HepG2 (cell line): ENCODE data around the gene CHSY3. TPM values are rescaled to one million over a fixed set of nuclear protein-coding genes. Genes with fewer than 3 reads are reported as not detected.

Experiments
- ATAC-seq: fragments of 200-7000 bp; cut with Tn5 transposase; 3 replicates; pipeline ENCODE4 v1.9.1; 2020; ENCODE audit warnings: mild to moderate bottlenecking, moderate library complexity
- BruUV-seq: library from RNA; stranded (reverse); fragments of 400-500 nt; replicated peaks from 2 replicates; lab custom pipeline; 2021; lab: Mats Ljungman, UMichigan
- CTCF ChIA-PET: fragments of 300-600 bp; formaldehyde crosslinking; extraction: SDS; loops from one replicate; lab custom pipeline; 2021; ENCODE audit warnings: low total read pairs, inconsistent platforms, low intra/inter-chr PET ratio; lab: Yijun Ruan, JAX
- POLR2A ChIA-PET: fragments of 350-600 bp; sonication (Branson Sonifier 250); formaldehyde crosslinking; loops from one replicate; lab custom pipeline; 2020; ENCODE audit warnings: antibody characterized with exemption, inconsistent platforms; lab: Yijun Ruan, JAX
- DNase-seq: peaks from one replicate; pipeline ENCODE4 v3.0.0-alpha.2; 2015; ENCODE audit warnings: low spot score
- FAIRE-seq: peaks from 3 replicates; lab custom pipeline; 2011; peaks lifted over from hg19 to GRCh38; lab: Jason Lieb, UNC
- H2AFZ ChIP-seq: one replicate; pipeline ENCODE4 v1.6.1; 2011; ENCODE audit warnings: low read length, inconsistent platforms
- H3K27ac ChIP-seq: fragments of 300-600 bp; 3 replicates; pipeline ENCODE4 v1.8.0; 2011; ENCODE audit warnings: mixed run types, mild to moderate bottlenecking, mixed read lengths, low read length, inconsistent platforms; ENCODE audit not compliant: insufficient read depth; ENCODE audit errors: extremely low read length
- H3K27me3 ChIP-seq, 2 experiments: fragments of 200-600 bp in 1 of 2; 2 replicates in 1 of 2; 3 replicates in 1 of 2; pipeline versions ENCODE4 v1.6.0 to v1.8.0; 2011; ENCODE audit warnings: low read length in 2 of 2, mild to moderate bottlenecking in 2 of 2, moderate library complexity in 2 of 2, inconsistent platforms in 1 of 2; ENCODE audit not compliant: insufficient read depth in 2 of 2, control insufficient read depth in 1 of 2
- H3K36me3 ChIP-seq, 2 experiments: fragments of 200-600 bp in 1 of 2; replicated peaks in 1 of 2; 2 replicates in 1 of 2; 3 replicates in 1 of 2; pipeline versions ENCODE4 v1.5.1 to v1.8.0; 2011; ENCODE audit warnings: low read length in 2 of 2, inconsistent platforms in 1 of 2; ENCODE audit not compliant: insufficient read depth in 2 of 2, control insufficient read depth in 1 of 2
- H3K4me1 ChIP-seq: 2 replicates; pipeline ENCODE4 v1.5.1; 2012; ENCODE audit warnings: low read length, inconsistent platforms; ENCODE audit not compliant: insufficient read depth
- H3K4me2 ChIP-seq: 2 replicates; pipeline ENCODE4 v1.6.0; 2011; ENCODE audit warnings: low read depth, low read length, inconsistent platforms
- H3K4me3 ChIP-seq, 3 experiments: fragments of 200-600 bp in 1 of 3; sonication (generic), shearing (Covaris generic) in 1 of 3; replicated peaks in 1 of 3; 2 replicates each; pipeline ENCODE4 v1.5.1; 2011 to 2016; ENCODE audit warnings: low read length in 3 of 3, inconsistent platforms in 2 of 3, low read depth in 2 of 3, mild to moderate bottlenecking in 2 of 3, control low read depth in 1 of 3, mixed read lengths in 1 of 3; ENCODE audit not compliant: insufficient read depth in 1 of 3
- H3K79me2 ChIP-seq: one replicate; pipeline ENCODE4 v1.6.1; 2011; ENCODE audit warnings: low read length, inconsistent platforms; ENCODE audit not compliant: insufficient read depth
- H3K9ac ChIP-seq: 2 replicates; pipeline ENCODE4 v1.6.0; 2011; ENCODE audit warnings: mild to moderate bottlenecking, low read depth, low read length, inconsistent platforms; ENCODE audit not compliant: insufficient read depth
- H3K9me3 ChIP-seq: 2 replicates; pipeline ENCODE4 v1.5.1; 2012; ENCODE audit warnings: mild to moderate bottlenecking, low read length
- H4K20me1 ChIP-seq: 2 replicates; pipeline ENCODE4 v1.6.0; 2011; ENCODE audit warnings: inconsistent platforms, mild to moderate bottlenecking, low read length, moderate library complexity; ENCODE audit not compliant: insufficient read depth
- AHR ChIP-seq: IDR thresholded peaks from 2 replicates; pipeline ENCODE4 v1.6.1; 2018; ENCODE audit warnings: missing genetic modification reagents, missing compliant biosample characterization
- FOXA3 ChIP-seq: IDR thresholded peaks from 2 replicates; pipeline ENCODE4 v1.6.1; 2016; ENCODE audit warnings: missing genetic modification reagents, missing compliant biosample characterization
- FOXK1 ChIP-seq: sonication (generic); formaldehyde crosslinking; IDR thresholded peaks from 2 replicates; pipeline ENCODE4 v1.4.0; 2020; ENCODE audit warnings: low read depth, missing genetic modification reagents, borderline replicate concordance
- HDAC2 ChIP-seq: sonication (generic); formaldehyde crosslinking; IDR thresholded peaks from 2 replicates; pipeline ENCODE4 v1.4.0; 2020; ENCODE audit warnings: missing genetic modification reagents
- KDM5A ChIP-seq: fragments of 200-600 bp; sonication (generic); IDR thresholded peaks from 2 replicates; pipeline ENCODE4 v1.7.0; 2018; ENCODE audit warnings: antibody characterized with exemption, mild to moderate bottlenecking, low read length, borderline replicate concordance
- MIER2 ChIP-seq: IDR thresholded peaks from 2 replicates; pipeline ENCODE4 v1.6.1; 2016; ENCODE audit warnings: missing biosample characterization, missing genetic modification reagents
- NFIB ChIP-seq: sonication (generic); formaldehyde crosslinking; IDR thresholded peaks from 2 replicates; pipeline ENCODE4 v1.9.0; 2021; ENCODE audit warnings: missing genetic modification reagents, mild to moderate bottlenecking, borderline replicate concordance
- ONECUT2 ChIP-seq: sonication (generic); formaldehyde crosslinking; IDR thresholded peaks from 2 replicates; pipeline ENCODE4 v1.4.0; 2020; ENCODE audit warnings: missing genetic modification reagents
- PTBP1 ChIP-seq: fragments of 200-400 bp; formaldehyde crosslinking; IDR thresholded peaks from 2 replicates; pipeline ENCODE4 v1.6.1; 2018; ENCODE audit warnings: low read length, low read depth; ENCODE audit not compliant: poor library complexity, severe bottlenecking
- TGIF2 ChIP-seq: IDR thresholded peaks from 2 replicates; pipeline ENCODE4 v1.6.1; 2016; ENCODE audit warnings: control low read depth, missing compliant biosample characterization
- ZC3H4 ChIP-seq: sonication (generic); formaldehyde crosslinking; IDR thresholded peaks from 2 replicates; pipeline ENCODE4 v1.4.0; 2020; ENCODE audit warnings: missing genetic modification reagents, borderline replicate concordance
- ZNF496 ChIP-seq: sonication (generic); formaldehyde crosslinking; IDR thresholded peaks from 2 replicates; pipeline ENCODE4 v1.8.1; 2023; ENCODE audit warnings: mild to moderate bottlenecking, moderate library complexity, missing genetic modification reagents; ENCODE audit not compliant: insufficient replicate concordance
- ZNF558 ChIP-seq: sonication (generic); formaldehyde crosslinking; IDR thresholded peaks from 2 replicates; pipeline ENCODE4 v1.9.0; 2022; ENCODE audit warnings: mild to moderate bottlenecking, missing genetic modification reagents, borderline replicate concordance
- ZNF607 ChIP-seq: sonication (generic); formaldehyde crosslinking; IDR thresholded peaks from 2 replicates; pipeline ENCODE4 v1.5.1; 2020; ENCODE audit warnings: missing genetic modification reagents, mild to moderate bottlenecking, borderline replicate concordance
- ZNF749 ChIP-seq: sonication (generic); formaldehyde crosslinking; IDR thresholded peaks from 2 replicates; pipeline ENCODE4 v1.8.0; 2022; ENCODE audit warnings: mild to moderate bottlenecking, missing genetic modification reagents, moderate library complexity, borderline replicate concordance
- in situ Hi-C: cut with HindIII; loops from 2 replicates; pipeline ENCODE4 v1.10.0; 2017; ENCODE audit warnings: low pct_unique_long_range_greater_than_20kb; ENCODE audit not compliant: extremely low pct_ligation_motif_present
- intact Hi-C: fragments of 100-400 bp; cut with micrococcal nuclease; formaldehyde crosslinking; loops from one replicate; pipeline ENCODE4 v1.10.0; 2022; ENCODE audit not compliant: unreplicated experiment
- polyA plus RNA-seq, 8 experiments: library from polyadenylated mRNA; depleted of rRNA in 3 of 8; stranded (reverse) in 7 of 8; unstranded in 1 of 8; fragments of >200 nt; fragmentation: Illumina TruSeq in 4 of 8; extraction: Trizol in 4 of 8; gene quantifications; 2 replicates each; pipeline versions ENCODE4 v1.2.1 to v1.2.3, GENCODE V29; 2011 to 2016; ENCODE audit warnings: low read depth in 4 of 8, missing spikeins in 1 of 8, mixed read lengths in 1 of 8; ENCODE audit not compliant: insufficient read depth in 1 of 8
- total RNA-seq, 5 experiments: library from RNA; depleted of rRNA; stranded (reverse); fragments of >200 nt; fragmentation: Illumina TruSeq; extraction: Trizol; gene quantifications; 2 replicates each; pipeline ENCODE4 v1.2.3, GENCODE V29; 2016; ENCODE audit warnings: low read depth in 1 of 5
- TF ChIP-seq, protein P1 (sequence below): sonication (generic); formaldehyde crosslinking; IDR thresholded peaks from 2 replicates; pipeline ENCODE4 v1.4.0; 2020; ENCODE audit warnings: mild to moderate bottlenecking, missing genetic modification reagents
- TF ChIP-seq, protein P2 (sequence below): IDR thresholded peaks from 2 replicates; pipeline ENCODE4 v1.6.1; 2018; ENCODE audit warnings: missing genetic modification reagents, mild to moderate bottlenecking, missing compliant biosample characterization
- TF ChIP-seq, protein P3 (sequence below): sonication (generic); formaldehyde crosslinking; IDR thresholded peaks from 2 replicates; pipeline ENCODE4 v1.5.0; 2020; ENCODE audit warnings: missing genetic modification reagents

The CHSY3 gene
- total and polyA plus RNA-seq, 2 of the 13 experiments (the other 11 are each of a cell fraction or from before 2014, with no cell fraction given): 0.26 to 4.1 TPM

DNA sequence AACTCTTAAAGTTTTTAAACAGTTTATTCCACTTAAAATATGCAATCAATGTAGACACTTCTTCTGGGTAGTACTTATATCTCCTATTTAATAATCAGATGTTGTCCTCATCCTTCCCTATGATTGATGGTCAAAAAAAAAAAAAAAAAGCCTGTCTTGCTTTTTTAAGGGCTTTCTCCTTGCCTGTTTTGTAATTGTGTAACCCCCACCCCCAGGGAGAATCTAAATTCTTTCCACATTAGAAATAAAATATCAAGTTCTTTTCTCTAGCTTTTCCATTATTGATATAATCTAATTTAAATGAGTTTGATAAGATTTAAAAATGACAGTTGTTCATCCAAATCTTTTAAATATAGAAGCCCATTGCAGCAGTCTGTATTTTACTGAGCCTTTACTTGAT lies 119.7 kb downstream of the CHSY3 start:
- BruUV-seq: no TSS peak
- Histone ChIP-seq H3K79me2 (no peaks in the 10 kb centered on the region), H3K4me1 (no peaks in the 10 kb centered on the region), H3K36me3 (no peaks in the 10 kb centered on the region), H3K27ac (no peak overlapping the region), H3K4me3 (no peak overlapping the region), H3K27me3 (no peaks in the 10 kb centered on the region), H2AFZ (no peak overlapping the region), H3K9ac (no peak overlapping the region), H4K20me1 (no peaks in the 10 kb centered on the region), H3K4me2 (no peak overlapping the region), H3K9me3 (no peaks in the 10 kb centered on the region)
- TF ChIP-seq ZNF749 (CRISPR knock-in tag): no peak
- no peak for TF ChIP-seq NFIB (CRISPR knock-in tag)
- TF ChIP-seq TGIF2 (CRISPR knock-in tag): no peak
- TF ChIP-seq, protein P1, sequence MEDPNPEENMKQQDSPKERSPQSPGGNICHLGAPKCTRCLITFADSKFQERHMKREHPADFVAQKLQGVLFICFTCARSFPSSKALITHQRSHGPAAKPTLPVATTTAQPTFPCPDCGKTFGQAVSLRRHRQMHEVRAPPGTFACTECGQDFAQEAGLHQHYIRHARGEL: no peak
- no peak for TF ChIP-seq ONECUT2 (CRISPR knock-in tag)
- no peak for TF ChIP-seq ZNF558 (CRISPR knock-in tag)
- no peak for TF ChIP-seq FOXK1 (CRISPR knock-in tag)
- TF ChIP-seq AHR (CRISPR knock-in tag): no peak
- TF ChIP-seq ZNF607 (CRISPR knock-in tag): no peak
- TF ChIP-seq, protein P2, sequence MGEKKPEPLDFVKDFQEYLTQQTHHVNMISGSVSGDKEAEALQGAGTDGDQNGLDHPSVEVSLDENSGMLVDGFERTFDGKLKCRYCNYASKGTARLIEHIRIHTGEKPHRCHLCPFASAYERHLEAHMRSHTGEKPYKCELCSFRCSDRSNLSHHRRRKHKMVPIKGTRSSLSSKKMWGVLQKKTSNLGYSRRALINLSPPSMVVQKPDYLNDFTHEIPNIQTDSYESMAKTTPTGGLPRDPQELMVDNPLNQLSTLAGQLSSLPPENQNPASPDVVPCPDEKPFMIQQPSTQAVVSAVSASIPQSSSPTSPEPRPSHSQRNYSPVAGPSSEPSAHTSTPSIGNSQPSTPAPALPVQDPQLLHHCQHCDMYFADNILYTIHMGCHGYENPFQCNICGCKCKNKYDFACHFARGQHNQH: no peak
- no peak for TF ChIP-seq FOXA3
- TF ChIP-seq PTBP1: no peak
- TF ChIP-seq ZC3H4 (CRISPR knock-in tag): no peak
- TF ChIP-seq ZNF496: no peak
- TF ChIP-seq, protein P3, sequence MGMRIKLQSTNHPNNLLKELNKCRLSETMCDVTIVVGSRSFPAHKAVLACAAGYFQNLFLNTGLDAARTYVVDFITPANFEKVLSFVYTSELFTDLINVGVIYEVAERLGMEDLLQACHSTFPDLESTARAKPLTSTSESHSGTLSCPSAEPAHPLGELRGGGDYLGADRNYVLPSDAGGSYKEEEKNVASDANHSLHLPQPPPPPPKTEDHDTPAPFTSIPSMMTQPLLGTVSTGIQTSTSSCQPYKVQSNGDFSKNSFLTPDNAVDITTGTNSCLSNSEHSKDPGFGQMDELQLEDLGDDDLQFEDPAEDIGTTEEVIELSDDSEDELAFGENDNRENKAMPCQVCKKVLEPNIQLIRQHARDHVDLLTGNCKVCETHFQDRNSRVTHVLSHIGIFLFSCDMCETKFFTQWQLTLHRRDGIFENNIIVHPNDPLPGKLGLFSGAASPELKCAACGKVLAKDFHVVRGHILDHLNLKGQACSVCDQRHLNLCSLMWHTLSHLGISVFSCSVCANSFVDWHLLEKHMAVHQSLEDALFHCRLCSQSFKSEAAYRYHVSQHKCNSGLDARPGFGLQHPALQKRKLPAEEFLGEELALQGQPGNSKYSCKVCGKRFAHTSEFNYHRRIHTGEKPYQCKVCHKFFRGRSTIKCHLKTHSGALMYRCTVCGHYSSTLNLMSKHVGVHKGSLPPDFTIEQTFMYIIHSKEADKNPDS (CRISPR knock-in tag): no peak
- TF ChIP-seq KDM5A: no peak
- TF ChIP-seq MIER2 (CRISPR knock-in tag): no peak
- TF ChIP-seq HDAC2 (CRISPR knock-in tag): no peak
- no peak for ATAC-seq
- in situ Hi-C loops: no loop called here
- intact Hi-C loops: no loop called here
- no peak for DNase-seq
- CTCF ChIA-PET: no interaction called here
- POLR2A ChIA-PET: no interaction called here
- FAIRE-seq: no peak
